Glomerular visceral epithelial cell (primary cell): Measurements from ENCODE around the gene CEP70.

Experiments
- DNase-seq: peaks from one replicate; pipeline ENCODE4 v3.0.0-alpha.2; 2016; ENCODE audit errors: extremely low spot score

CEP70 gene

GRCh38 chr3:138451595-138452162 lies 142.4 kb downstream of the CEP70 start:
- DNase-seq, result no peak

GRCh38 chr3:138450704-138451424 lies 143.2 kb downstream of the CEP70 start:
- DNase-seq, result no peak

- DNase-seq, result no peak
These were observed 143.9 kb downstream of the CEP70 start for GRCh38 chr3:138450181-138450580.

GRCh38 chr3:138449490-138449889 lies 144.6 kb downstream of the CEP70 start:
- DNase-seq, result no peak

GRCh38 chr3:138448631-138449030 lies 145.4 kb downstream of the CEP70 start:
- DNase-seq, result no peak

- no peak for DNase-seq
These were observed 148.4 kb downstream of the CEP70 start for GRCh38 chr3:138445654-138446053.

GRCh38 chr3:138445236-138445635 lies 148.8 kb downstream of the CEP70 start:
- no peak for DNase-seq
